RWPE1 (cell line): Measurements from ENCODE around the gene OR13H1.

ENCODE experiments used
- CTCF ChIA-PET: fragments of 350-600 bp; sonication (Branson Sonifier 250); formaldehyde crosslinking; extraction: SDS; loops from one replicate; lab custom pipeline; 2021; lab: Yijun Ruan, JAX
- POLR2A ChIA-PET: fragments of 400-600 bp; formaldehyde crosslinking; extraction: SDS; loops from one replicate; lab custom pipeline; 2020; ENCODE audit warnings: antibody characterized with exemption; ENCODE audit not compliant: low non-redundant PET; lab: Yijun Ruan, JAX
- DNase-seq: peaks from one replicate; pipeline ENCODE4 v3.0.0; 2012; ENCODE audit warnings: low spot score
- H3K27ac ChIP-seq: fragments of 450-650 bp; 2 replicates; pipeline ENCODE4 v1.5.1; 2017
- CTCF ChIP-seq: fragments of 450-650 bp; conservative IDR thresholded peaks from 2 replicates; pipeline ENCODE4 v1.5.1; 2017; ENCODE audit warnings: low read depth, mild to moderate bottlenecking

Gene OR13H1

GRCh38 chrX:131558562-131558961 is 14.7 kb downstream of the OR13H1 start:
- TF ChIP-seq CTCF = no peak
- no peak overlapping the region for H3K27ac ChIP-seq
- DNase-seq = no peak
- ChIA-PET CTCF (interaction anchor here (0.6 kb wide), 1 partner anchor 43 kb away, joined by 6 read pairs; no protein-coding TSS in a partner anchor), POLR2A (no interaction called here)

- no peak overlapping the region for H3K27ac ChIP-seq
- ChIA-PET CTCF (no interaction called here), POLR2A (no interaction called here)
- no peak for DNase-seq
- TF ChIP-seq CTCF = no peak
Observed at GRCh38 chrX:131564553-131565229, 20.8 kb downstream of the OR13H1 start.

GRCh38 chrX:131565909-131566308 is 22.0 kb downstream of the OR13H1 start:
- no peak for DNase-seq
- TF ChIP-seq CTCF = no peak
- CTCF ChIA-PET = no interaction called here
- POLR2A ChIA-PET = no interaction called here
- H3K27ac ChIP-seq = no peak overlapping the region

GRCh38 chrX:131571348-131571747 is 27.5 kb downstream of the OR13H1 start:
- TF ChIP-seq CTCF = no peak
- ChIA-PET POLR2A (no interaction called here), CTCF (no interaction called here)
- H3K27ac ChIP-seq = no peak overlapping the region
- DNase-seq = no peak

GRCh38 chrX:131572372-131573014 is 28.6 kb downstream of the OR13H1 start:
- no peak for DNase-seq
- CTCF ChIA-PET = interaction anchor here (0.5 kb wide), 1 partner anchor 472 kb away, joined by 3 read pairs; no protein-coding TSS in a partner anchor
- POLR2A ChIA-PET = no interaction called here
- no peak for TF ChIP-seq CTCF
- no peak overlapping the region for H3K27ac ChIP-seq

GRCh38 chrX:131577413-131577812 is 33.5 kb downstream of the OR13H1 start:
- no peak overlapping the region for H3K27ac ChIP-seq
- ChIA-PET CTCF (no interaction called here), POLR2A (no interaction called here)

More at GRCh38 chrX:131577413-131577812, 33.5 kb downstream of the OR13H1 start:
- TF ChIP-seq CTCF = no peak
- DNase-seq = no peak
